DMS 273 treated with DMSO at 0.1 percent for 48 hours (cell line): ENCODE results near the gene EGFR.

Experiments
- DNase-seq: peaks from one replicate; lab custom pipeline; 2025; lab: John Stamatoyannopoulos, UW

EGFR gene

GRCh38 chr7:55172161-55172560 lies 153.3 kb downstream of the EGFR start:
- no peak for DNase-seq

GRCh38 chr7:55172881-55173609 lies 154.2 kb downstream of the EGFR start:
- no peak for DNase-seq

DNA sequence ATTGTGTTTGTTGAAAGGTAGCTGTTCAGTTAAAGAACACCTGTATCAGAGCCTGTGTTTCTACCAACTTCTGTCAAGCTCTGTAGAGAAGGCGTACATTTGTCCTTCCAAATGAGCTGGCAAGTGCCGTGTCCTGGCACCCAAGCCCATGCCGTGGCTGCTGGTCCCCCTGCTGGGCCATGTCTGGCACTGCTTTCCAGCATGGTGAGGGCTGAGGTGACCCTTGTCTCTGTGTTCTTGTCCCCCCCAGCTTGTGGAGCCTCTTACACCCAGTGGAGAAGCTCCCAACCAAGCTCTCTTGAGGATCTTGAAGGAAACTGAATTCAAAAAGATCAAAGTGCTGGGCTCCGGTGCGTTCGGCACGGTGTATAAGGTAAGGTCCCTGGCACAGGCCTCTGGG lies 154.9 kb downstream of the EGFR start:
- no peak for DNase-seq

GRCh38 chr7:55174456-55174855 lies 155.6 kb downstream of the EGFR start:
- no peak for DNase-seq

- DNase-seq, result no peak
These were observed 156.0 kb downstream of the EGFR start for GRCh38 chr7:55174856-55175255.

- DNase-seq, result no peak
These were observed 158.3 kb downstream of the EGFR start for GRCh38 chr7:55177068-55177530.

DNA sequence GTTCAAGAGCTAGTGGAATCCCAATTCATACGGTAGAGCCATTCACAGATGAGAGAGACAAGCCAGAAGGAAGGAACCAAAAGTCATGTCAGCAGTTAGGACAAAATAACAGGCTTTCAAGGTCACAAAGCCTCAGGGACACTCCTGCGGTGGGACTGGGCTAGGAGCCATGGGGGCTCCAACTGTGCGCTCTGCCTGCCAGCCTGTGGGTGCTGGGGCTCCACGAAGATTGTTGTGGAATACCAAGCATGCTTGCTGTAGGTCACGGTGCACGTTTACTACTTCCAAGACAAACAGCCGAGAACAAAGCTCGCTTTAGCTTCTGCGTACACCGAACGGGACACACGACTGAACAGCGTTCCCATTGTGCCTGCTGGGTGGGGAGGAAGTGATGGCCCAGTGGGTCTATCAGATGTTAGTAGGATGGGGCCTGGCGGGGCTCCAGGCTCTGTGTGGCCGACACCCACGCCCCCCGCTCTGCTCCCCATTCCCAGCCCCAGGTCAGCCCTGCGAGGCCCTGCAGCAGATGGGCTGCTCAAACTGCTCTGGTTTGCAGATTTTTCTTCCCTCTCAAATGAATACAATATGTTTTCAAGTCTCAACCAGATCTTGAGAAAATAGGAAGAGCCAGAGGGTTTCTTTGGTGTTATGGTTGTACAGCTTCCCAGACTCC lies 158.9 kb downstream of the EGFR start:
- no peak for DNase-seq

GRCh38 chr7:55178292-55178862 lies 159.6 kb downstream of the EGFR start:
- no peak for DNase-seq

DNA sequence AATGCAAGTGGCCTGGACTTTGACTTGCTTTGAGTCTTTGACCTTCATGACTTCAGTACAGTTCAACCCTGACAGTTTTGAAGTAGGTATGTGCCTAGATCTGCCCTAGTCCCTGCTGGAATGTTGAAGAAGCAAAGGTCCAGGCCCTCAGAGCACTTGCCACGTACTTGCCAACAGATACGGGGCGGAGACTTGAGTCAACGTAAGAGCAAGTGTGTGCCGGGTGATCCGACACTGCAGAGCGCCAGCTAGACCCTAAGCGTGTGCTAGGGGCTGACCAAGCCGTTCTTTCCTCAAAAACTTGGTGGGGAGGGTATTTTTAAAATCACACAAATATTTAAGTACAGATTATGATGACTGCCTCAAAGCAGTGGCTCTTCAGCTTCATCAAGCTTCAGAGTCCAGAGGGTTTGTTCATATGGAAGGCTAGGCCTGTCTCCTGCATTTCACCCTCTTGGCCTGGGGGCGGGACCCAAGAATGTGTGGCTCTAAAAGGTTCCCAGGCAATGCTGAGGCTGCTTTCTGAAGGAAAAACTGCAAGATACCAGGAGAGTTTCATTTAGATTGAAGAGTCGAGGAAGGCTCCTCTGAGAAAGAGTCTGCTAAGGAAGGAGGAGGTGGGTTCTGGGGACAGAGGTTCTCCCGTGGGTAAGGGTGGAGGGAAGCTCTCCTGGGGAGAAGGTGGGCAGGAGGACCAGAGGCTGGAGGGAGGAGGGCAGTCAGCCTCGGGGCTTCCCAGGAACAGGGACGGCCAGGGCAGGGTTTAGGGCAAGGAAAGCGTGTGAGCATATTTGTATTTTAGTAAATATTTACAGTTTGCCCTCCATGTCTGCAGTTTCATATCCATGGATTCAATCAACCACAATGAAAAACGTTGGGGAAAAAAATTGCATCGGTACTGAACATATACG lies 160.3 kb downstream of the EGFR start:
- no peak for DNase-seq

DNA sequence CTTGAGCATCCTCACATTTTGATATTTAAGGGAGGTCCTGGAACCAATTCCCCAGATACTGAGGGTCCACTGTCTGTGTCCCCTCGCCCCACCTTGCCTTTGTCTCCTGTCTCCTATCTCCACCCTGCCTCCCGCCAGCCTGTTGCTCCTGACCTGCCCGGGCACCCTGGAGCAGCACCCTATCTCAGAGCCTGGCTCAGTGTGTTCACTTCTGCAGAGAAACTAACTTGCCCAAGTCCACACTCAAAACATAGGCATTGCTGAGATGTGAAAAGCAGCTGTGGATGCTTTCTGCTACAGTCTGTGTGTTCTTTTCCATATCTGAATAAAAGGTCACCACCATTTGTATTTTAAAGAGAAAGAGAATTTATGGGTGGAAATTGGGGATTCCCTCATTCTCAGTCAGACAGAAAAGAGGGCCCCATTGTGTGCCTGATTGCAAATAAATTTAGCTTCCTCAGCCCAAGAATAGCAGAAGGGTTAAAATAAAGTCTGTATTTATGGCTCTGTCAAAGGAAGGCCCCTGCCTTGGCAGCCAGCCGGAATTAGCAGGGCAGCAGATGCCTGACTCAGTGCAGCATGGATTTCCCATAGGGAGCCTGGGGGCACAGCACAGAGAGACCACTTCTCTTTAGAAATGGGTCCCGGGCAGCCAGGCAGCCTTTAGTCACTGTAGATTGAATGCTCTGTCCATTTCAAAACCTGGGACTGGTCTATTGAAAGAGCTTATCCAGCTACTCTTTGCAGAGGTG lies 161.3 kb downstream of the EGFR start:
- no peak for DNase-seq

DNA sequence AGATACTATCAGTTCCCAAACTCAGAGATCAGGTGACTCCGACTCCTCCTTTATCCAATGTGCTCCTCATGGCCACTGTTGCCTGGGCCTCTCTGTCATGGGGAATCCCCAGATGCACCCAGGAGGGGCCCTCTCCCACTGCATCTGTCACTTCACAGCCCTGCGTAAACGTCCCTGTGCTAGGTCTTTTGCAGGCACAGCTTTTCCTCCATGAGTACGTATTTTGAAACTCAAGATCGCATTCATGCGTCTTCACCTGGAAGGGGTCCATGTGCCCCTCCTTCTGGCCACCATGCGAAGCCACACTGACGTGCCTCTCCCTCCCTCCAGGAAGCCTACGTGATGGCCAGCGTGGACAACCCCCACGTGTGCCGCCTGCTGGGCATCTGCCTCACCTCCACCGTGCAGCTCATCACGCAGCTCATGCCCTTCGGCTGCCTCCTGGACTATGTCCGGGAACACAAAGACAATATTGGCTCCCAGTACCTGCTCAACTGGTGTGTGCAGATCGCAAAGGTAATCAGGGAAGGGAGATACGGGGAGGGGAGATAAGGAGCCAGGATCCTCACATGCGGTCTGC lies 162.2 kb downstream of the EGFR start:
- DNase-seq, result no peak

GRCh38 chr7:55181762-55182161 lies 162.9 kb downstream of the EGFR start:
- DNase-seq, result no peak

DNA sequence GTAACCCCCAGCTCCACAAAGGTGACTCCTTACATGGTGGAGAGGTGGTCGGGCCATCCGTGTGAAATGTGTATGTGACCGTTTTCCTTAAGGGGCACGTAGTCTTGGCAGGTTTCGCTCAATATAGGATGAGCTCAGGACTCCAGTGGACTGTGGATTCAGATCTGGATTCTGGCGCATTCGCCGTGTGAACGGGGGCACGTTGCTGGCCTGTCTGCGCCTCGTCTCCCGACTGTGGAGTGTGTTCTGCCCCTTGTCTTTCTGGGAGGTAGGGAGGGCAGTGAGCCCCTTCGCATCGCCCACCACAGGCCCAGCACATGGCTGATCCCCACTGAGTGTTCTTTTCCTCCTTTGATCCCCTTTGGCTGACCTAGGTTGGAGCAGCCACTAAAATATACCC lies 165.1 kb downstream of the EGFR start:
- DNase-seq, result no peak

GRCh38 chr7:55185321-55185802 lies 166.5 kb downstream of the EGFR start:
- DNase-seq, result no peak

GRCh38 chr7:55185941-55186609 lies 167.3 kb downstream of the EGFR start:
- no peak for DNase-seq

DNA sequence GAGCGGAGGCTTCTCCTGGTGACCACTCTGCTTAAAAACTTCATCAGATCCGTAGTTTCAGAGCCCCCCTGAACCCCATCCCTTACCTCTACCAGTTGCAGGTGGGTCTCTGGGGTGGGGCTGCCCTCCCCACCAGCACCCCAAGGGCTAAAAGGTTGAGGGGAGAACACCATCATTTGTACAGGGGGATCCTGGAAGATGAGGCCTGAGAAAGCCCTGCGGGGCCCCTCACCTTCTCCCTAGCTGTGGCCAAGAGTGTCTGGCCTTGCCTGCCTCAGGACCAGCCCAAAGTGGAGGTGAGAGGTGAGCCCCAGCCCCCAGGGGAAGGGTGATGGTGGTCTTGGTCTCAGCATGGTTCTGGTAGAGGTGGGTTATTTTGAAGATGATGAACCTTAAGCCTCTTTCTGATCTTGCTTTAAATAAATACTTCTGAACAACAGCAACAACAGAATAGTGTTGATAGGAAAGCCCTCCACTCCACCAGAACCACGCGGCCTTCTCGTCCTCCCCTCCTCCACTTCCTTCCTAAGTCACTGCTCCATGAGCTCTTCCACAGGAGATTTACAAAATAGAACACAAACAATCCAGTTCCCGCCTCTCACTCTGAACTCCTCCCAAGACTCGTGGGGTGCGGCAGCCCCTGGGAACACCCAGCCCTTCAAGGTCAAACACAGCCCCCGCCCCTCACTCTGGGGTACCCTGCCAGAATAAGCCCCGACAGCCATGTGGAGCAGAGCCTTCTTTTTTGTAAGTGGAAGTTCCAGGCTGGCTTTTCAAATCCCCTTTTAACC lies 169.1 kb downstream of the EGFR start:
- DNase-seq, result no peak

DNA sequence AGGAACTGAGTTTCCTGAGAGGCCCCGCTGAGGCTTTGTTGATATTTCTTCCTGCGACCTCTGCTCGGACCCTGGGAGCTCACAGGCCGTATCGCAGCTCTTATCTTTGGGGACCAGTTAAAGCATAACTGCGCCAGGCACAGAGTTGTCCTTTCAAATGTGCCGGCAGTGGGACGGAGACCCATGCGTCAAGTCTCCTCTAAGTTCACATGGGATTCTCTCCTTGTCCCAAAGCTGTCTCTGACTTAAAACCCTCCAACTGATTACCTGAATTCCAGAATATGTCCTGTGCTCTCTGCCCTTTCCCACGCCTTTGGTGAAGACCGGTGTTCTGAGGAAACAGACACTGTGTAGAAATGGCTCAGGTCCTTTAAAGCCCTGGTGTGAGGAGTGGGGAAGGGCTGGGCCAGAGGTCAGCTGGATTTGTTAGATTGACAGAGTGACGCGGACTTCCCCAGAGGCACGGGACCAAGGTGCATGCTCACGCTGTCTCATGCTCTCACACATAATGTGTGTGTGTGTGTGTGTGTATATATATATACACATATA lies 169.8 kb downstream of the EGFR start:
- no peak for DNase-seq

DNA sequence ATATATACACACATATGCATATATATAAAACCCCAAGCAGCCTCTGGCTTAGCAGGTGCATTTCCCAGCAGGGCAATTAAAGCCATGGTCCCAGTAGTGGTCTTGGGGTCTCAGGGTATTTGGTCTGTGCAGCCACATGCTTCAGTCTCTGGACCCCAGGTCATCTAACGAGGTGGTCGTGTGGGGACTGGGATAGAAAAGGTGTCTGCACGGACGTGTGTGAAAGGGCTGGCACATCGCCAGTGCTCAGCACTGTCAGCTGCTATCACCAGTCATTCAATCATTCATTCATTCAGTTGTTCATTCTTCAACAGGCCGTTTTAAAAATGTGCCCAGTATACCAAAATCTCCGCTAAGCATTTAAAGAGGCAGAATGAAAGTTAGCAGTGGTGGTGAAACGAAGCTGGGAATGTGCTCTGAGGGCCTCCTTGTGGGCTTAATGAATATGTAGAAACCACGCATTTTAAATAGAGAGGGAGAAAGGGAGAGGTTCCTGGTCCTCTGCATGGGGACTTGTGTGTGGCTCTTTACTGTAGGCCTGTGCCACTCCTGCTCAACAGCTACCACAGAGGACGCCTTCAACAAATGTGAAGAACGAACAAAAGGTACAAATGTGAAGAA lies 170.4 kb downstream of the EGFR start:
- no peak for DNase-seq

DNA sequence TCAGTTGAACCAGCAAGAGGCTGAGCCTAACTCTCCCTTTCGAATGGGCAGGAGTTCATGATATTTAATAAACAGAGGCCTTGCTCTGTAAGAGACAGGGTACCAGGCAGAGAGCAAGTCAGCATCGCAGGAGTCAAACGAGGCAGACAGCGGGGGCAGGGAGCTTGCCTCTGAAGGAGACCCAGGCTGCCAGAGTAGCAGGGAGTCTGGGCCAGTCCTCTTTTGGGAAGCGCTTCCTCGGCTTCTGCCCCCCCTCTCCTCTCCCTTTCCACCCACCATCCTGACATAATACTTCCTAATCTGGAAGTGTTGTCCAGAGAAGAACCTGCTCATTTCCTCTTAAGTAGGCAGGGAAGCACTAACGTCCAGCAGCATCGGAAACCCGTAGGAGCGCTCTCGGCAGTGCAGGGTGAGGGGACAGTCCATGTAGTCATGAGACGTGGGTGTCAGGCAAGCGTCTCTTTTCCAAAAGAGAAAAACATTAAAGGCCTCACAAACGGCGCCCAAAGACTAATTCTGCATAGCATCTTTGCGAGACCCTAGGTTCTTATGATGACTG lies 171.1 kb downstream of the EGFR start:
- DNase-seq, result no peak
